Right cardiac atrium (tissue), 5 donors: ENCODE results near the gene SMG6. TPM values are rescaled to one million over a fixed set of nuclear protein-coding genes. Genes with fewer than 3 reads are reported as not detected.

Experiments
- ATAC-seq, 2 donors: fragments of 200-7000 bp; cut with Tn5 transposase; one replicate each; pipeline versions ENCODE4 v1.8.0 to v1.9.1; 2020; ENCODE audit warnings: moderate library complexity in 2 of 2, mild to moderate bottlenecking in 1 of 2
- DNase-seq, 3 donors: peaks; one replicate each; pipeline ENCODE4 v3.0.0-alpha.2; 2020
- H3K27ac ChIP-seq: one replicate; pipeline ENCODE4 v1.5.1; 2013; ENCODE audit warnings: mild to moderate bottlenecking, low read length, control low read depth, moderate library complexity
- H3K27me3 ChIP-seq: one replicate; pipeline ENCODE4 v1.6.1; 2013; ENCODE audit not compliant: control insufficient read depth, insufficient read depth
- H3K4me1 ChIP-seq: one replicate; pipeline ENCODE4 v1.6.1; 2013; ENCODE audit warnings: low read length; ENCODE audit not compliant: control insufficient read depth, insufficient read depth
- H3K4me3 ChIP-seq: one replicate; pipeline ENCODE4 v1.5.1; 2013; ENCODE audit warnings: low read length, control low read depth
- H3K9me3 ChIP-seq: one replicate; pipeline ENCODE4 v1.6.1; 2013; ENCODE audit warnings: low read length; ENCODE audit not compliant: control insufficient read depth
- WGBS: extraction: QIAGEN DNeasy Blood & Tissue Kit; methylation state at CpG from one replicate; pipeline ENCODE4 v1.1.7; 2013; 5-methylcytosine and 5-hydroxymethylcytosine counted together
- intact Hi-C, 4 donors: fragments of 100-400 bp; cut with DNase I; formaldehyde crosslinking; loops; one replicate each; pipeline versions ENCODE4 v1.11.0 to v1.14.0; 2022 to 2023
- polyA plus RNA-seq: library from polyadenylated mRNA; stranded (reverse); fragments of 200-250 nt; gene quantifications from one replicate; pipeline ENCODE4 v1.2.3, GENCODE V29; 2013
- total RNA-seq, 4 donors: library from RNA; stranded (reverse); fragmentation: NEBNext Ultra II Directional; extraction: Animal tissue kit (Norgen Biotek cat#: 25700); gene quantifications; one replicate each; pipeline ENCODE4 v1.2.1, GENCODE V29; 2021
- donor health status: healthy with polysubstance abuse.
- donor health status: DM: no; HTN: yes; CAD: no.
- donor health status: DM: no; HTN: no; CAD: no.
- donor health status: DM: no; HTN: yes; CAD: no; lungs with severe emphysema.
- donor health status: DM: yes; HTN: yes; CAD: no.

The SMG6 gene
- total and polyA plus RNA-seq, 5 donors = 18.7 to 36.0 (median 27.6) TPM

DNA sequence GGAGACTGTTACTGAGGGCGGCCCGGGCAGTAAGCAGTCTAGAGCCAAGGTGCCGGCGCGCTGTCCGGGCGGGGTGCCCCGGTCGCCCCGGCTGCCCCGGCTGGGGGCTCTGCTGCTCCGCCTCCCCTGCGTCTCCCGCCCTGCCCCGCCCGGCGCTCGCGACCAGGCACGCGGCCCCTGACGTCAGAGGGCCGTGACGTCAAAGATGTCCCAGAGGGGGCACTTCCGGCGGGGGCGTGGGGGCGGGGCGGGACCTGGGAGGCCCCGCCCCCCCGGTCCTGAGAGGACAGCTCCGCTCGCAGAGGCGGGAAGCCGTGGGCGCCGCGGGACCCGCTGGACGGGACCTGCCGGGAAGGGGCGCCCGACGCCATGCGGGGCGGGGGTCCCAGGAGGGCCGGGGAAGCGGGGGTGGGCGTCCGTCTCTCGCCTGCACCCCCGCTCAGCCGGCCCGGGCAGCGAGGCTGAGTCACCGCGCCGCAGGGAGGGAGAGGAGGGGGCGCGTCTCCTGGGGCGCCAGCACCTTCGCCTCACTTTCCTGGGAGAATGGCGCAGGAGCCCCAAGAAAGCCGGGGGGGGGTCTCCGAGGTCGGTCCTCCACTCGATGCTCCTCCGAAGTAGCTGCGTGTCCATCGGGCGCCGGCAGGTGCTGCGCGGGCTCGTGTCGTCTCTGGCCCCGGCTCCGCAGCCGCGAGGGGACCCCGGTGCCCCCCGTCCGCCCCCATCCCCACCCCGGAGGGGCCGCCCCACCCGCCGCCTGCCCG, 253.1 kb downstream of the SMG6 start:
- Histone ChIP-seq H3K9me3 (no peaks in the 10 kb centered on the region), H3K27me3 (no peaks in the 10 kb centered on the region), H3K4me1 (peaks cover 2% of the 10 kb centered on the region), H3K4me3 (peak overlapping the region; percentile 68), H3K27ac (no peak overlapping the region)
- WGBS = 1% methylated on average over 87 of the region's 88 CpGs
- ATAC-seq (peak; percentile 37 to 45), DNase-seq (peak; percentile 77 to 89 (median 88))
- intact Hi-C loops = no loop called here

DNA sequence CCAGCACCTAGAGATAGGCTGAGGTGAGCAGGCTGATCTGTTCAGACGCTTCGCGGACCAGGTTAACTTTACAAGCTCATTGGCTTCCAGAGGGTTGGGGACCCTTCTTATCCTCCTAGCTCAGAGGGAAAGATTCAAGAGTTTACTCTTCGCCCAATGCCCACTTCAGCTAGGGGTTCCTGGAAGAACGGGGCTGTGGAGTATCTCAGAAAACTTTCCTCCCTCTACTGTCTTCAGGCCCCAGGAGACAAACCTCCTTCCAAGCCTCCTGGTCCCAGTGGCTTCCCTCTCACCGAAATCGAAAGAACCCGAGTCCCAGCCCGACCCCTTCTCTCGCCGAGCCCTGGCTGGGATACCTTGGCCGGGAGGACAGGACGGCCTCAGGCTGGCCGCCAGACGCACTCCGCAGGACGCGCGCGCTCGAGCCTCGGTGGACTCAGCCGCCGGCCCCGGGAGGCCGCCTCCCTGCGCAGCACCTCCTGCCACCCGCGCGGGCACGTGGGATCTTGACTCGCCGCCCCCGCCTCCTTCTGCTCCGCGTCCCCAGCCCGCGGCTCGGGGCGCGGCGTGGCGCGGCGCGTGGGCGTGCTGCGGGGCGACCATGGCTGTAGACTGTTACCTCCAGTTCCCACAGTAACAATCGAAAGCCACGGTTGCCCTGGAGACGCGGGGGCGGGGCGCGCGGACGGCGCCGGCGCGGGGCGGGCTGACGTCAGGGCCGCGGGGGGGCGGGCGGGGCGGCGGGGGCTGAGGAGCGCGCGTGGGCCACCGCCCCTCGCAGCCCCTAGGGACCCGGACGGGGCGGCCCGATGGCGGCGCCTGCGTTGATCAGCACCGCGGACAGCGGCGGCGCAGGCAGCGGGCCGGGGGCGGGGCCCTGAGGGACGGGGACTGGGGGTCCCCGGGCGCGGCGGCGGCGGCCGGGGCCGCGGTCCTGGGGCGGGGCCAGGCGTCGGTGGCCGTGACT, 254.0 kb downstream of the SMG6 start:
- H3K4me3 ChIP-seq = peak overlapping the region; percentile 68
- peak; percentile 91 to 96 (median 96) for DNase-seq
- no peaks in the 10 kb centered on the region for H3K9me3 ChIP-seq
- intact Hi-C loops = loop anchor here in 2 of 4 donors (10.0 kb wide), 1 partner anchor 375 kb away; no protein-coding TSS in a partner anchor
- H3K27ac ChIP-seq = peak overlapping the region; percentile 5
- 3% methylated on average over 103 of the region's 104 CpGs for WGBS
- peaks cover 2% of the 10 kb centered on the region for H3K4me1 ChIP-seq
- peak; percentile 34 to 55 for ATAC-seq
- H3K27me3 ChIP-seq = no peaks in the 10 kb centered on the region

DNA sequence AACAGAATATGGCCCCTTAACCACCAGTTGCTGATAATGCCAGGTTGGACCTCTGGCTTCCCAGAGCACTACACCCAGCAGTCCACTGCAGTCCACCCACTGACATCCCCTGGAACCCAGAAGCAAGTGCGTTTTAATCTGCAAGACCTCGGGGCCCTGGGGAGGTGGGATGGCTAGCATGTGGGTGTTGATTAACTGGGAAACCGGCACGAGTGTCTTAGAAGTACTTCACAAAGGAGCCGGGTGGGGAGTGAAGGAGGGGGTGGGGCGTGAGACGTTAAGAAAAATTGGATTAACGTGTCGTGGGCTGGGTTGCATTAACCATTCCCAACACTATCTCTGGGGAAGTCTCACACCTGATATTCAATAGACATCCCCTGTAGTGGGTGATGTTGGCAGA, 254.8 kb downstream of the SMG6 start:
- Histone ChIP-seq H3K4me1 (peaks cover 2% of the 10 kb centered on the region), H3K27ac (no peak overlapping the region), H3K4me3 (no peak overlapping the region), H3K9me3 (no peaks in the 10 kb centered on the region), H3K27me3 (no peaks in the 10 kb centered on the region)
- no peak for DNase-seq
- ATAC-seq = no peak
- intact Hi-C loops = loop anchor here in 2 of 4 donors (10.0 kb wide), 1 partner anchor 374 kb away; no protein-coding TSS in a partner anchor
- WGBS = 12% methylated on average over 9 of the region's 9 CpGs

DNA sequence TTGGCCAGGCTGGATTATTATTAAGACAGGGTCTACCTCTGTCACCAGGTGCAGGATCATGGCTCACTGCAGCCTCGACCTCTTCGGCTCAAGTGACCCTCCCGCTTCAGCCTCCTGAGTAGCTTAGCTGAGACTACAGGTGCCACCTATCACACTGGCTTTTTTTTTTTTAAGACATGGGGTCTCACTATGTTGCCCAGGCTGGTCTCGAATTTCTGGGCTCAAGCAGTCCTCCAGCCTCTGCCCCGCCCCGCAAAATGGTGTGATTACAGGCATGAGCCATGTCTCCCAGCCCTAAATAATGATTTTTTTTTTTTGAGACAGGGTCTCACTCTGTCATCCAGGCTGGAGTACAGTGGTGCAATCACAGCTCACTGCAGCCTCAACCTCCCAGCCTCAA, 256.0 kb downstream of the SMG6 start:
- Histone ChIP-seq H3K4me1 (peaks cover 2% of the 10 kb centered on the region), H3K4me3 (no peak overlapping the region), H3K27ac (no peak overlapping the region), H3K9me3 (no peaks in the 10 kb centered on the region), H3K27me3 (no peaks in the 10 kb centered on the region)
- 94% methylated on average over 6 of the region's 6 CpGs for WGBS
- intact Hi-C loops = loop anchor here in 2 of 4 donors (10.0 kb wide), 1 partner anchor 373 kb away; no protein-coding TSS in a partner anchor
- no peak for DNase-seq
- ATAC-seq = no peak

DNA sequence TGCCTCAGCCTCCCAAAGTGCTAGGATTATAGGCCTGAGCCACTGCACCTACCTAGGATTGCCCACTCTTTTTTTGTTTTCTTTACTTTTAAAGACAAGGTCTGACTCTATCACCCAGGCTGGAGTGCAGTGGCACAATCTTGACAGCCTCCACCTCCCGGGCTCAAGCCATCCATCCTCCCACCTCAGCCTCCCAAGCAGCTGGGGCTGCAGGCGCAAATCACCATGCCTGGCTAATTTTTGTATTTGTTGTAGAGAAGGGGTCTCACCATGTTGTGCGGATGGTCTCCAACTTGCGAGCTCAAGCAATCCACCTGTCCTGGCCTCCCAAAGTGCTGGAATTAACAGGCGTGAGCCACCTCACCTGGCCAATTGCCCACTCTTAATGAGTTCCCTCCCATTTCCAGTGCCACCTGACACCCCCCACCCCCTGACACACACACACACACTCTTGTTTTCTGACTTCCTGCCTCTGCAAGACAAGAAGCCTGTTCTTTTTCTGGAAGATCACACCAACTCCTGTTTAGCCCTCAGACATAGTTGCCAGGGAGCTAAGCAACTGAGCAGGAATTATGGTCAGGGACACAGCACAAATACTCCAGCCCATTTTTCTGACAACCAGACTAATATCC, 259.2 kb downstream of the SMG6 start:
- Histone ChIP-seq H3K9me3 (no peaks in the 10 kb centered on the region), H3K4me1 (peaks cover 2% of the 10 kb centered on the region), H3K27me3 (no peaks in the 10 kb centered on the region), H3K4me3 (no peak overlapping the region), H3K27ac (no peak overlapping the region)
- ATAC-seq (no peak), DNase-seq (peak in 1 of 3 donors; percentile 24)
- 93% methylated on average over 5 of the region's 5 CpGs for WGBS
- intact Hi-C loops = loop anchor here in 2 of 4 donors (10.0 kb wide), 1 partner anchor 370 kb away; no protein-coding TSS in a partner anchor

DNA sequence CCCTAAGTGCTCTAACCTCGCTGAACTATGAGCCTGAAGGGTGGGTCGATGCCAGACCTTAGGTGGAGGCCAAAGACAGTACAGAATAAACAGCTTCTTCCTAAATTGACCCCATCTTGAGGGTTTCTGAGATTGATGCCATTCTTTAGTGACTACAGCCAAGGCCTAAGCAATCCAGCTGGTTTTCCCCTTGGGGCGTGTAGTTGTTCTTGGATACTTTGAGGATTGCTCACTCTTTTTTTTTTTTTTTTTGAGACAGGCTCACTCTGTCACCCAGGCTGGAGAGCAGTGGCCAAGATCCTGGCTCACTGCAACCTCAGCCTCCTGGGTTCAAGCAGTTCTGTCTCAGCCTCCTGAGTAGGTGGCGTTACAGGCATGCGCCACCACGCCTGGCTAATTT, 259.8 kb downstream of the SMG6 start:
- 87% methylated on average over 6 of the region's 6 CpGs for WGBS
- Histone ChIP-seq H3K9me3 (no peaks in the 10 kb centered on the region), H3K4me1 (no peaks in the 10 kb centered on the region), H3K4me3 (no peak overlapping the region), H3K27ac (no peak overlapping the region), H3K27me3 (no peaks in the 10 kb centered on the region)
- DNase-seq = peak in 1 of 3 donors; percentile 22
- intact Hi-C loops = loop anchor here in 2 of 4 donors (10.0 kb wide), 1 partner anchor 369 kb away; no protein-coding TSS in a partner anchor
- ATAC-seq = no peak

DNA sequence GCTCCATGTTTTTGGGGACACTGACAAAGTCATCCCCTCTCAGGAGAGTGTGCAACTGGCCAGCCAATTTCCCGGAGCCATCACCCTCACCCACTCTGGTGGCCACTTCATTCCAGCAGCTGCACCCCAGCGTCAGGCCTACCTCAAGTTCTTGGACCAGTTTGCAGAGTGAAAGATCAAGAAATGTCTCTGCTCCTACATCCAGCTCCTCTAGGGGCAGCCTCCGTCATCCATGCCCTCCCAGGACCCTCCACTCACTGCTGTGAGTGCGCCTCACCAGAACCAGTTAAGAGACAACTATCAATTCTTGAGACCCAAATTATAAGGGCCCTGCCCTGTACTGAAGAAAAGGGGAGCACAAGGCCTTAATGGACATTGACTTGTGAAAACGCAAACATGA, 260.7 kb downstream of the SMG6 start:
- no peaks in the 10 kb centered on the region for H3K27me3 ChIP-seq
- DNase-seq = no peak
- intact Hi-C loops = loop anchor here in 2 of 4 donors (10.0 kb wide), 1 partner anchor 368 kb away; no protein-coding TSS in a partner anchor
- ATAC-seq = no peak
- H3K4me3 ChIP-seq = no peak overlapping the region
- no peak overlapping the region for H3K27ac ChIP-seq
- 78% methylated on average over 5 of the region's 5 CpGs for WGBS
- no peaks in the 10 kb centered on the region for H3K9me3 ChIP-seq
- H3K4me1 ChIP-seq = no peaks in the 10 kb centered on the region

DNA sequence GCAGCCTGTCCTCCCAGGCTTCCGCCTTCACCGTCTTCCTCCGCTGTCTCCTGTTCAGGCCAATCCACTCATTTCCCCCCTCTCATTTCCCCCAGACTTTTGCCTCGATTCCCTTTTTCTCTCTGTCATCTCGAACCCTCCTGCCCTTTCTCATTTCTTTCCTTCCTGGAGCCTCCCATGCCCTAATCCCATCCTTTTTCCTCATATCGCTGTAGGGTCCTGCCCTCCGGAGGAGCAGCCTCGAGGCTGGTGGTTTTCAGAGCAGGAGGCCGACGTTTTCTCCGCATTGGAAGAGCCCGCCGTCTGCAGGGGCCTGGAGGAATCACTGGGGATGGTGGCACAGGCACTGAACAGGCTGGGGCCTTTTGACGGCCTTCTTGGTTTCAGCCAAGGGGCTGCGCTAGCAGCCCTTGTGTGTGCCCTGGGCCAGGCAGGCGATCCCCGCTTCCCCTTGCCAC, 261.2 kb downstream of the SMG6 start:
- peak in 1 of 3 donors; percentile 62 for DNase-seq
- ATAC-seq = peak; percentile 3 to 8
- WGBS = 16% methylated on average over 17 of the region's 17 CpGs
- Histone ChIP-seq H3K9me3 (no peaks in the 10 kb centered on the region), H3K27ac (peak overlapping the region; percentile 83), H3K27me3 (no peaks in the 10 kb centered on the region), H3K4me1 (no peaks in the 10 kb centered on the region), H3K4me3 (peak overlapping the region; percentile 61)
- intact Hi-C loops = loop anchor here in 2 of 4 donors (10.0 kb wide), 1 partner anchor 368 kb away; no protein-coding TSS in a partner anchor

DNA sequence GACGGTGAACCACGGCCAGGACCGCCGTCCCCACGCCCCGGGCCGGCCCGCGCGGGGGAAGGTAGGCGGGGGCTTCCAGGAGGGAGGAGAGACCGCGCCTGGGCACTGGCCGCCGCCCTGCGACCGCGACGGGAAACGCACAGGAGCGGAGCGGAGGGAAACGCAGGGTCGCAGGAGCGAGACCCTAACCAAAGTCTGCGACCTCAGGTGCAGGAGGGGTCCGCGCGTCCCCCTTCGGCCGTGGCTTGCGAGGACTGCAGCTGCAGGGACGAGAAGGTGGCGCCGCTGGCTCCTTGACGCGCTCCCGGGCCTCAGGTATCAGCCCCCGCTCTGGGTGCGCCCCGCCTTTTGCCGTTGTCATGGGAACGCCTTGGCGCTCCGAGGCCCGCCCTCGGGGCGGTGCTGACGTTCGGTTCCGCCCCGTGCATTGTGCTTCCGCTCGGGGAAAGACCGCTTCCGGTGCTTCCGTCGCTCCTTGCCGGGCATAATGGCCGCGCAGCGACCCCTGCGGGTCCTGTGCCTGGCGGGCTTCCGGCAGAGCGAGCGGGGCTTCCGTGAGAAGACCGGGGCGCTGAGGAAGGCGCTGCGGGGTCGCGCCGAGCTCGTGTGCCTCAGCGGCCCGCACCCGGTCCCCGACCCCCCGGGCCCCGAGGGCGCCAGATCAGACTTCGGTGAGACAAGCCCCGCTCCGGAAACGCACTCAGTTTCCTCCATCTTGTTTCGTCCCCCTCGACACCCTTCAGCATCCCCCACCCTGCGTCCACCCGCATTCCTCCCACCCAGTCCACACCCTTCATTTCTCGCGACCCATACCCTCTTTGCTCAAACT, 261.8 kb downstream of the SMG6 start, which contains the start of gene OVCA2:
OVCA2 (plus strand) TSS at position 462 of the 829 bp plus-strand sequence; CDS start at position 488, 26 bp downstream.
- intact Hi-C loops = loop anchor here in 2 of 4 donors (10.0 kb wide), 1 partner anchor 367 kb away; no protein-coding TSS in a partner anchor
- Histone ChIP-seq H3K27me3 (no peaks in the 10 kb centered on the region), H3K27ac (peak within 1 kb of the TSS; percentile 83), H3K4me1 (no peaks in the 10 kb centered on the region), H3K4me3 (peak within 1 kb of the TSS; percentile 61), H3K9me3 (no peaks in the 10 kb centered on the region)
- ATAC-seq = peak; percentile 94 to 96
- peak; percentile 97 to 98 (median 97) for DNase-seq
- WGBS = 1% methylated on average over 93 of the region's 93 CpGs
